HCT116 (cell line): ENCODE measurements around the gene KCNAB2. TPM values are rescaled to one million over a fixed set of nuclear protein-coding genes. Genes with fewer than 3 reads are reported as not detected.

ENCODE experiments used
- ATAC-seq: fragments of 200-7000 bp; cut with Tn5 transposase; 2 replicates; pipeline ENCODE4 v1.9.1; 2020; ENCODE audit warnings: mild to moderate bottlenecking, moderate library complexity
- BruUV-seq: library from RNA; stranded (reverse); fragments of 400-500 nt; replicated peaks from 2 replicates; lab custom pipeline; 2021; lab: Mats Ljungman, UMichigan
- CTCF ChIA-PET: fragments of 300-600 bp; sonication (Branson Sonifier 250); formaldehyde crosslinking; loops from one replicate; lab custom pipeline; 2021; ENCODE audit warnings: antibody characterized with exemption; lab: Charles Lee
- POLR2A ChIA-PET: fragments of 300-600, 350-600 bp; sonication (Branson Sonifier 250); formaldehyde crosslinking; loops from one replicate; lab custom pipeline; 2021; ENCODE audit warnings: antibody characterized with exemption; lab: Charles Lee
- RAD21 ChIA-PET, 2 experiments: fragments of 300-600 bp; sonication (Branson Sonifier 250); formaldehyde crosslinking; loops; one replicate each; lab custom pipeline; 2023; ENCODE audit warnings: low total read pairs in 2 of 2; ENCODE audit not compliant: uncharacterized antibody in 2 of 2, unreplicated experiment in 2 of 2, low non-redundant PET in 1 of 2; lab: Charles Lee
- DNase-seq: peaks from one replicate; pipeline ENCODE4 v3.0.0-alpha.2; 2010; ENCODE audit warnings: low read depth, low spot score
- H2AFZ ChIP-seq: fragments of 200-600 bp; shearing (Covaris generic), sonication (generic); 2 replicates; pipeline ENCODE4 v1.6.1; 2017; ENCODE audit warnings: low read depth, mixed run types, mixed read lengths, antibody characterized with exemption, low read length; ENCODE audit not compliant: poor library complexity, severe bottlenecking
- H3K27ac ChIP-seq: 2 replicates; pipeline ENCODE4 v1.5.1; 2012; ENCODE audit warnings: low read depth, low read length
- H3K27me3 ChIP-seq: fragments of 200-600 bp; sonication (generic); 2 replicates; pipeline ENCODE4 v1.6.1; 2016; ENCODE audit warnings: mixed run types, low read length, mixed read lengths; ENCODE audit not compliant: insufficient read depth
- H3K36me3 ChIP-seq, 2 experiments: fragments of 200-500 bp in 1 of 2; fragments of 200-600 bp in 1 of 2; sonication (Bioruptor generic) in 1 of 2; sonication (generic) in 1 of 2; 2 replicates each; pipeline versions ENCODE4 v1.5.1 to v1.6.1; 2014 to 2016; ENCODE audit warnings: low read length in 2 of 2, inconsistent platforms in 1 of 2, mixed read lengths in 1 of 2, mixed run types in 1 of 2; ENCODE audit not compliant: insufficient read depth in 2 of 2, control insufficient read depth in 1 of 2
- H3K4me1 ChIP-seq, 2 experiments: fragments of 200-600 bp in 1 of 2; sonication (generic) in 1 of 2; 2 replicates each; pipeline versions ENCODE4 v1.5.1 to v1.6.1; 2012 to 2017; ENCODE audit warnings: low read length in 2 of 2, inconsistent platforms in 1 of 2, mild to moderate bottlenecking in 1 of 2, mixed read lengths in 1 of 2, mixed run types in 1 of 2, moderate library complexity in 1 of 2; ENCODE audit not compliant: insufficient read depth in 2 of 2, control insufficient read depth in 1 of 2
- H3K4me2 ChIP-seq: fragments of 200-600 bp; sonication (generic); 2 replicates; pipeline ENCODE4 v1.6.1; 2017; ENCODE audit warnings: mixed run types, low read length, mixed read lengths
- H3K4me3 ChIP-seq, 2 experiments: fragments of 200-600 bp in 1 of 2; sonication (generic) in 1 of 2; replicated peaks in 1 of 2; 2 replicates each; pipeline ENCODE4 v1.5.1; 2011 to 2016; ENCODE audit warnings: low read length in 2 of 2, control low read depth in 1 of 2, low read depth in 1 of 2, mild to moderate bottlenecking in 1 of 2, mixed read lengths in 1 of 2, mixed run types in 1 of 2
- H3K79me2 ChIP-seq: fragments of 200-600 bp; sonication (generic); 2 replicates; pipeline ENCODE4 v1.6.1; 2017; ENCODE audit warnings: mild to moderate bottlenecking, mixed run types, low read length, moderate library complexity, mixed read lengths; ENCODE audit not compliant: insufficient read depth
- H3K9ac ChIP-seq: fragments of 200-600 bp; sonication (generic); 2 replicates; pipeline ENCODE4 v1.6.1; 2016; ENCODE audit warnings: low read length, mixed read lengths
- H3K9me2 ChIP-seq: fragments of 200-600 bp; sonication (generic), shearing (Covaris generic); 2 replicates; pipeline ENCODE4 v1.6.1; 2017; ENCODE audit warnings: mixed run types, mild to moderate bottlenecking, moderate library complexity; ENCODE audit not compliant: insufficient read depth
- H3K9me3 ChIP-seq, 2 experiments: fragments of 200-500 bp in 1 of 2; fragments of 200-600 bp in 1 of 2; sonication (Bioruptor generic) in 1 of 2; sonication (generic) in 1 of 2; 2 replicates each; pipeline ENCODE4 v1.6.1; 2014 to 2017; ENCODE audit warnings: low read length in 2 of 2, mixed read lengths in 2 of 2, inconsistent platforms in 1 of 2, low read depth in 1 of 2, mild to moderate bottlenecking in 1 of 2, mixed run types in 1 of 2, moderate library complexity in 1 of 2; ENCODE audit not compliant: control insufficient read depth in 1 of 2, insufficient read depth in 1 of 2
- H4K20me1 ChIP-seq: fragments of 200-600 bp; sonication (generic), shearing (Covaris generic); 2 replicates; pipeline ENCODE4 v1.6.1; 2017; ENCODE audit warnings: mixed run types, mild to moderate bottlenecking, moderate library complexity; ENCODE audit not compliant: insufficient read depth
- CBX3 ChIP-seq: IDR thresholded peaks from 2 replicates; pipeline ENCODE4 v1.6.1; 2012; ENCODE audit warnings: low read depth
- POLR2A ChIP-seq: IDR thresholded peaks from 2 replicates; pipeline ENCODE4 v1.7.0; 2011; ENCODE audit warnings: borderline replicate concordance; ENCODE audit not compliant: insufficient read depth, insufficient read length; ENCODE audit errors: extremely low read depth
- SIN3A ChIP-seq: IDR thresholded peaks from 2 replicates; pipeline ENCODE4 v1.6.1; 2012; ENCODE audit warnings: low read depth
- SP1 ChIP-seq: IDR thresholded peaks from 2 replicates; pipeline ENCODE4 v1.6.1; 2012; ENCODE audit warnings: low read depth
- YY1 ChIP-seq: IDR thresholded peaks from 2 replicates; pipeline ENCODE4 v1.6.1; 2011; ENCODE audit warnings: low read length, low read depth, moderate library complexity, mild to moderate bottlenecking; ENCODE audit not compliant: insufficient replicate concordance; ENCODE audit errors: extremely low read depth
- ZFX ChIP-seq: fragments of 450-650 bp; IDR thresholded peaks from 2 replicates; pipeline ENCODE4 v1.6.1; 2017
- ZNF274 ChIP-seq: fragments of 200-500 bp; sonication (Bioruptor generic); IDR thresholded peaks from 2 replicates; pipeline ENCODE4 v1.6.1; 2014; ENCODE audit warnings: mild to moderate bottlenecking, low read depth, low read length, inconsistent platforms
- intact Hi-C: fragments of 100-400 bp; cut with micrococcal nuclease; formaldehyde crosslinking; loops from 2 replicates; pipeline ENCODE4 v1.10.0; 2022
- total RNA-seq: library from RNA; stranded (reverse); gene quantifications from one replicate; pipeline ENCODE4 v1.2.1, GENCODE V29; 2021; ENCODE audit not compliant: unreplicated experiment
- TF ChIP-seq, protein P1 (sequence below), 3 experiments: fragments of 200-600 bp in 1 of 3; sonication (generic) in 1 of 3; IDR thresholded peaks in 2 of 3; conservative IDR thresholded peaks in 1 of 3; 2 replicates each; pipeline ENCODE4 v1.5.1; 2012 to 2017; ENCODE audit warnings: low read depth in 2 of 3, low read length in 2 of 3, antibody characterized with exemption in 1 of 3, borderline replicate concordance in 1 of 3, control low read depth in 1 of 3, mild to moderate bottlenecking in 1 of 3, mixed read lengths in 1 of 3, mixed run types in 1 of 3, moderate library complexity in 1 of 3; ENCODE audit not compliant: insufficient read depth in 1 of 3
- TF ChIP-seq, protein P2 (sequence below): IDR thresholded peaks from 2 replicates; pipeline ENCODE4 v1.6.1; 2012
- TF ChIP-seq, protein P3 (sequence below): IDR thresholded peaks from 2 replicates; pipeline ENCODE4 v1.6.1; 2011; ENCODE audit warnings: mild to moderate bottlenecking, low read length, moderate library complexity; ENCODE audit not compliant: insufficient replicate concordance; ENCODE audit errors: extremely low read depth

KCNAB2 gene
- total RNA-seq, 1 experiment from 2014 or later = 18.1 TPM

DNA sequence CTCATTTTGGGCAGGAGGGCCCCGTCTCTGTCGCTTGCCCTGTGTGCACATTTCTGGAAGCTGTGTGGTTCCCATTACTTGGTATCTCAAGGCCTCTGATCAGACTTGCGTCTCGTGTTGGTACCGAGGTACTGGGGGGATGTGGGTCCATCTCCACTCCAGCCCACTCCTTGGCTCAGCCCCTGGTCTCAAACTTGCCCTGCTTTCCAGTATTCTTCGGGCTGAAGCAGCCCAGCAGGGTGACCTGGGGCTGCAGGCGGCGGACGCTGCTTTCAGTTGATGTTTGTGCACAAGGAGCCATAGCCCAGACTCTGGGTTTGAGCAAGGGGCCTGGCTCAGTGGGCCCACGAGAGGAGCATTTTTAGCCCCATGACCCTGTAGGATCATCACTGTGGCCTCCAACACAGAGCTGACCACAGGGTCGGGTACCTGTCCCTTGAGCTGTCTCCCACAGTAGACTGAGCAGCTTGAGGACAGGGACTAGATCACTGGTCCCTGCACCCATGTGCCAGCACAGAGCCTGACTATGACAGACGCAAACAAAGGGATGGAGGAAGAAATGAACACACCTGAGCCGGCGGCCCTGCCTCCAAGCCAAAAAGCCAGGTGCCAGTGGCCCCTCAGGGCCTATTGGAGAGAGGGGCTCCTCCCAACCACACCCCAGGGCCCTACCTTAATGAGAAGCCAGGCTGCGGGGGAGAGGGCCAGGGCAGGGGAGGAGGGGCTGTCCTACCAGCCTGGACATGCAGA lies 87.6 kb downstream of the KCNAB2 start:
- ATAC-seq = no peak
- Histone ChIP-seq H3K79me2 (no peaks in the 10 kb centered on the region), H3K9me3 (peaks cover 0 to 8% of the 10 kb centered on the region in 2 experiments; a peak in 2 of 4 replicates), H3K4me3 (no peak overlapping the region), H4K20me1 (no peaks in the 10 kb centered on the region), H3K36me3 (no peaks in the 10 kb centered on the region), H3K27ac (no peak overlapping the region), H2AFZ (no peak overlapping the region), H3K27me3 (no peaks in the 10 kb centered on the region), H3K4me2 (no peak overlapping the region), H3K9ac (no peak overlapping the region), H3K4me1 (peaks cover under 1 to 2% of the 10 kb centered on the region in 2 experiments; a peak in 3 of 4 replicates), H3K9me2 (no peaks in the 10 kb centered on the region)
- CTCF ChIA-PET = no interaction called here
- intact Hi-C loops = no loop called here
- RAD21 ChIA-PET = no interaction called here
- POLR2A ChIA-PET = no interaction called here
- no TSS peak for BruUV-seq
- DNase-seq = no peak
- TF ChIP-seq YY1 = no peak
- TF ChIP-seq, protein P1, sequence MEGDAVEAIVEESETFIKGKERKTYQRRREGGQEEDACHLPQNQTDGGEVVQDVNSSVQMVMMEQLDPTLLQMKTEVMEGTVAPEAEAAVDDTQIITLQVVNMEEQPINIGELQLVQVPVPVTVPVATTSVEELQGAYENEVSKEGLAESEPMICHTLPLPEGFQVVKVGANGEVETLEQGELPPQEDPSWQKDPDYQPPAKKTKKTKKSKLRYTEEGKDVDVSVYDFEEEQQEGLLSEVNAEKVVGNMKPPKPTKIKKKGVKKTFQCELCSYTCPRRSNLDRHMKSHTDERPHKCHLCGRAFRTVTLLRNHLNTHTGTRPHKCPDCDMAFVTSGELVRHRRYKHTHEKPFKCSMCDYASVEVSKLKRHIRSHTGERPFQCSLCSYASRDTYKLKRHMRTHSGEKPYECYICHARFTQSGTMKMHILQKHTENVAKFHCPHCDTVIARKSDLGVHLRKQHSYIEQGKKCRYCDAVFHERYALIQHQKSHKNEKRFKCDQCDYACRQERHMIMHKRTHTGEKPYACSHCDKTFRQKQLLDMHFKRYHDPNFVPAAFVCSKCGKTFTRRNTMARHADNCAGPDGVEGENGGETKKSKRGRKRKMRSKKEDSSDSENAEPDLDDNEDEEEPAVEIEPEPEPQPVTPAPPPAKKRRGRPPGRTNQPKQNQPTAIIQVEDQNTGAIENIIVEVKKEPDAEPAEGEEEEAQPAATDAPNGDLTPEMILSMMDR (IDR thresholded peaks at IDR 0.05 in 2 of 3, conservative IDR thresholded peaks at IDR 0.05 in 1 of 3; ENCODE audit: borderline replicate concordance in 1 of 3, insufficient read depth in 1 of 3, low read depth in 2 of 3, low read length in 2 of 3) = no peak
- TF ChIP-seq SP1 = no peak
- no peak for TF ChIP-seq ZFX
- TF ChIP-seq ZNF274 = no peak
- no peak for TF ChIP-seq POLR2A
- TF ChIP-seq, protein P2, sequence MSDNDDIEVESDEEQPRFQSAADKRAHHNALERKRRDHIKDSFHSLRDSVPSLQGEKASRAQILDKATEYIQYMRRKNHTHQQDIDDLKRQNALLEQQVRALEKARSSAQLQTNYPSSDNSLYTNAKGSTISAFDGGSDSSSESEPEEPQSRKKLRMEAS = no peak
- TF ChIP-seq, protein P3, sequence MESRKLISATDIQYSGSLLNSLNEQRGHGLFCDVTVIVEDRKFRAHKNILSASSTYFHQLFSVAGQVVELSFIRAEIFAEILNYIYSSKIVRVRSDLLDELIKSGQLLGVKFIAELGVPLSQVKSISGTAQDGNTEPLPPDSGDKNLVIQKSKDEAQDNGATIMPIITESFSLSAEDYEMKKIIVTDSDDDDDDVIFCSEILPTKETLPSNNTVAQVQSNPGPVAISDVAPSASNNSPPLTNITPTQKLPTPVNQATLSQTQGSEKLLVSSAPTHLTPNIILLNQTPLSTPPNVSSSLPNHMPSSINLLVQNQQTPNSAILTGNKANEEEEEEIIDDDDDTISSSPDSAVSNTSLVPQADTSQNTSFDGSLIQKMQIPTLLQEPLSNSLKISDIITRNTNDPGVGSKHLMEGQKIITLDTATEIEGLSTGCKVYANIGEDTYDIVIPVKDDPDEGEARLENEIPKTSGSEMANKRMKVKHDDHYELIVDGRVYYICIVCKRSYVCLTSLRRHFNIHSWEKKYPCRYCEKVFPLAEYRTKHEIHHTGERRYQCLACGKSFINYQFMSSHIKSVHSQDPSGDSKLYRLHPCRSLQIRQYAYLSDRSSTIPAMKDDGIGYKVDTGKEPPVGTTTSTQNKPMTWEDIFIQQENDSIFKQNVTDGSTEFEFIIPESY = no peak
- TF ChIP-seq SIN3A = no peak
- no peak for TF ChIP-seq CBX3
